GM11168 (cell line): ENCODE data around the gene TMEM123.

Experiments used
- in situ Hi-C: fragments of 300-500 bp; cut with MboI; formaldehyde crosslinking; loops from one replicate; pipeline ENCODE4 v1.12.0; 2022; ENCODE audit warnings: low sequenced_read_pairs; ENCODE audit not compliant: unreplicated experiment

TMEM123 gene, protein sequence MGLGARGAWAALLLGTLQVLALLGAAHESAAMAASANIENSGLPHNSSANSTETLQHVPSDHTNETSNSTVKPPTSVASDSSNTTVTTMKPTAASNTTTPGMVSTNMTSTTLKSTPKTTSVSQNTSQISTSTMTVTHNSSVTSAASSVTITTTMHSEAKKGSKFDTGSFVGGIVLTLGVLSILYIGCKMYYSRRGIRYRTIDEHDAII

DNA sequence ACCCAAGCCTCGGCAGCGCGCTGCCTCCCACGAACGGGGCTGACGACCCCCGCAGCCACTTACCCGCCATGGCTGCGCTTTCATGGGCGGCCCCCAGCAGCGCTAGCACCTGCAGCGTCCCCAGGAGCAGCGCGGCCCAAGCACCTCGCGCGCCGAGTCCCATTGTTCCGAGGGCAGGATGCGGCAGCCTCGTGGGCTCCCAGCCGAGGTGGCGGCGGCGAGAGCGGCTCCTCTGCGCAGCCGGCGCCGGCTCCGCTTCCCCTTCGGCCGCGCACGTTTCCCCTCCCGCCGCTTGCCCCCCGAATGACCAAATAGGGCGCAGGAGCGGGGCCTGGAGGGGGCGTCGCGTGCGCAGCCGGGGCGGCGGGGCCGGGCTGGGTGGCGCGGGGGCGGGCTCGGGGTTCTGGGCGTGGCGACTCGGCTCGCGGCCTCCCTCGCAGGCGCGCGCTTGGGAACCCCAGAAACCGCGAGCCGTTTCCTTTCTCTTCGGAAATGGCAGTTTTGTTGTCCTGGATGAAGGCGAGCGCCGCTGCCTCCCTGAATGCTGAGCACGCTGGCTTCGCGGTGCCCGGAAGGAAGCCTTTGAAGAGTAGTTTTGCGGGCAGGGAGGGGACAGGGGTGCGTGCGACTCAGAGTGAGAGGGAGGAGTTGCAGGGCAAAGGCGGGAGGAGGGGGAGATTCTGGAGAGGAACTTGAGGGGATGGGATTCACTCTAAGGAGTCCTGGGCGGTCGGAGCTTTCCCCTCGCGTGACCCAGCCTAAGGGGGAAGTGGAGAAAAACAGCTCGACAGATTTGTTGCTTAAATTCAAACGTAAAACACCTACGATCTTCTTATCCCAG lies at the start of gene TMEM123:
Gene TMEM123 (minus strand): TSS at position 305 of the 841 bp plus-strand sequence. CDS start 142 bp downstream, at position 163.
- in situ Hi-C loops, result no loop called here

DNA sequence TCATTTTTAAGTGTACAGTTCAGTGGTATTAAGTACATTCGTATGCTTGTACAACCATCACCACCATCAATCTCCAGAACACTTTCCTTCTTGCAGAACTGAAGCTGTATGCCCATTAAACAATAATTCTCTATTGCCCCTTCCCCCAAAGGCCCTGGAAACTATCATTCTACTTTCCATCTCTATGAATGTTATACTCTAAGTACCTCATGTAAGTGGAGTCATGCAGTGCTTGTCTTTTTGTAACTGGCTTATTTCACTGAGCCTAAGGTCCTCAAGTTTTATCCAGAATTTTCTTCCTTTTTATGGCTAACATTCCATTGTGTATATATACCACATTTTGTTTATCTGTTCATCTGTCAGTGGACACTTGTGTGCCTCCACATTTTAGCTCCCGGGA lies 48.3 kb upstream of the TMEM123 start:
- in situ Hi-C loops, result no loop called here

DNA sequence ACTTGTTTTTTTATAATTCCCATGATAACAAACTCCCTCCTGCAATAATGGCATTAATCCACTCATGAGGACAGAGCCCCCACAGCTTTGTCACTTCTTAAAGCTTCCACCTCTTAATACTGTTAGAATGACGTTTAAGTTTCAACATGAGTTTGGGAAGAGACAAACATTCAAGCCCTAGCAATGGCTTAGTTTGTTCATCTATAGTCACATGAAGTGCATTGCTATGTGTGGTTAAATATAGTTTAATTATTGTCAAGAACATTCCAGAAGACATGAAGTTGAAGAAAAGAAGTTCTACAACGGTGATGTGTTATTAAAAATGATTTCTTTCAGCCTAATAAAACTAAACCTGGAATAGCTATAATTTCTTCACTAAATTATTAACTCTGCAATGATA lies 47.4 kb upstream of the TMEM123 start:
- in situ Hi-C loops, result loop anchor here (5.0 kb wide), 1 partner anchor 98 kb away; no protein-coding TSS in a partner anchor

DNA sequence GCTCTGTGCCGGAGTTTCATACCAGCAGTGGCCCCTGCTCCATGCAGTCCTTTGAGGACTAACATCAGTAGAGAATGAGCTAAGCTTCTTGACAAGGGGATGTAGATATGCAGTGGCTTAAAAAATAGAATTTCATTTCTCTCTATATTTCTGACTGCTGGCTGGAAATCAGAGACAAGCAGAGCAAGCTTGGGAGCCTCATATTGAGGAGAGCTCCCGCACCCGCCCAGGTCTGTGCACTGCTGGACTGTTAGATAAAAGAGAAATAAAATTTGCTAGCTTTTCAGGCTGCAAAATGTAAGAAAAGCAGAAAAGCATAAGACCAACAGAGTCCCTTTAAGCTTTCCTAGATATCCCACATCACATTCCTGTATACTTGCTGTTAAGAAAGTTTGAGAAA lies 46.6 kb upstream of the TMEM123 start:
- in situ Hi-C loops, result loop anchor here (5.0 kb wide), 1 partner anchor 97 kb away; no protein-coding TSS in a partner anchor

DNA sequence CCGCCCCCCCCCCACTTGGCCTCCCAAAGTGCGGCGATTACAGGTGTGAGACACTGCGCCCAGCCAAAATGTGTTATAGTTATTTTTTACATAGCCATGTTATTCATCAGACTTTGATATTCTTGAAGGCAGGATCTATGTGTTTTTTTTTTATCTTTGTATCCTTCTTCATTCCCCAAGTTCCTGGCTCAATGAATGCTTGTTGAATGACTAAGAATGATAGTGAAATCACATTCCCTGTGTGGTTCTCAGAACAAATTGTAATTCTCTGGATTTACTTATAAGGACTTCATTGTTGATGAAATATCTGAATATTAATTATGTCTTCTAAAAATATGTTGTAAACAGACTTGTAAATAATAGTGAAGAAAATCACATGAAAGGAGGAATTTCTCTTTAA lies 44.5 kb upstream of the TMEM123 start:
- in situ Hi-C loops, result loop anchor here (5.0 kb wide), 1 partner anchor 95 kb away; no protein-coding TSS in a partner anchor

DNA sequence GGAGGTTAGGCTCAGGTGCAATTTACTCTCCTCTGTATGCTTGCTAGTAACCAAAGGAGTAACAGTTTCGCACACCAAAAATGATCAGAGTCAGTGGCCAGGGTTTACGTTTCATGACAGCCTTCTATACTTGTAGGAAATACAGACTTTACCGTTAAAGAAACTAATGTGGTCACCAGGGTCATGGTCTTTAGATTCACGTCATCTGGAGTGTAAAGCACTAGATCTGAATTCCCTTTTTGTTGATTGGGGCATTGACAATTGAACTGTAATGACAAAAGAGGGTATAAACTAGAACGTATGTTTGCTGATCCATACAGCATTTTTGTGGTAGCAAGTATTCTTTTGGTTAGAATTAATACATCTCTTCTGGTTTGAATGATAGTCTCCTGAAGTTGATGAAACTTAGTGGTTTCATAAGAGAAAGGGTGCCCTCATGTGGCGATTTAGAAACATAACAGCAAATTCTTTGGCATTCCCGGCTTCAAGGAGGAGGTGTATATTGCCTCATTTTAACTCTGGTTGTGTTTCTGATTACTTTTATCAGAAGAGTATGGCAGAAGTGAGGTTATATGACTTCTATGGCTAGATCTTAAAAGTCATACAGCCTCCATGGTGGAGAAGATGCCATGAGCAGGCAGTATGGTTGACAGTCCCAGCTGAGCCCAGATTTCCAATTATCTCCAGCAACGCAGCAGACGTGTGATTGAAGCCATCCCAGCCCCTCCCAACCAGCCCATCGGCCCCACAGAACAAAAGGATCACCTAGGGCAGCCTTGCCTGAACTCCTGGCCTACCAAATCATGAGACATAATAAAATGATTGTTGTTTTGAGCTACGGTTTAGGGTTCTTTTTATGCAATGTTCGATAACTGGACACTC lies 42.8 kb upstream of the TMEM123 start:
- in situ Hi-C loops, result loop anchor here (5.0 kb wide), 1 partner anchor 93 kb away; no protein-coding TSS in a partner anchor

DNA sequence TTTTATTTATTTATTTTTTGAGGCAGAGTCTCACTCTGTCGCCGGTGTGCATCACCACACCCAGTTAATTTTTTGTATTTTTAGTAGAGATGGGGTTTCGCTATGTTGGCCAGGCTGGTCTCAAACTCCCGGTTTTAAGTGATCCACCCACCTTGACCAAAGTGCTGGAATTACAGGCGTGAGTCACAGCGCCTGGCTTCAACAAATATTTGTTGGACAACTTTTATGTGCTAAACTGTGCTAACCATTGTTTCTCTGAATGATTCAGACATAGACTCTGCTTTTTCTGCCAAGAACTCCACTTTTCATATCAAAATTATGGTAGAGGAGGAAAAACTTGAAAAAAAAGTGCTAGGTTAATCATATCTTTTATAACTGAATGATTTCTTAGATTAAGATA lies 41.7 kb upstream of the TMEM123 start:
- in situ Hi-C loops, result no loop called here

DNA sequence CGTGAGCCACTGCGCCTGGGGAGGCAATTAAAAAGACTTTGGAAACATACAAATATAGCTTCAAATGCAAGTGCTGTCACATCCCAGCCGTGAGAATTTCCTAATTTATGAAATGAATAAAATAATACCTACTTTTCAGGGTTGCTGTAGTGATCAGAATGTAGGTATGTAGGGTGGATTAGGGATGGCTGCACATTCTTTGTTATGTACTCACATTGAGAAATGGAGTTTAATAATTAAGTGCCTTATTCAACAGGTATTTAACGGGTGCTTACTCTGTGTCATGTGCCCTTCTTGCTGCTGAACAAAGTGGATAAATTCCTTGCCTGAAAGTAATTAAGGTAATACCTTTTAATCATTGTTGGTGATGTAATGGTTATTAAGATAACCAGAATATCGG lies 41.0 kb upstream of the TMEM123 start:
- in situ Hi-C loops, result no loop called here

DNA sequence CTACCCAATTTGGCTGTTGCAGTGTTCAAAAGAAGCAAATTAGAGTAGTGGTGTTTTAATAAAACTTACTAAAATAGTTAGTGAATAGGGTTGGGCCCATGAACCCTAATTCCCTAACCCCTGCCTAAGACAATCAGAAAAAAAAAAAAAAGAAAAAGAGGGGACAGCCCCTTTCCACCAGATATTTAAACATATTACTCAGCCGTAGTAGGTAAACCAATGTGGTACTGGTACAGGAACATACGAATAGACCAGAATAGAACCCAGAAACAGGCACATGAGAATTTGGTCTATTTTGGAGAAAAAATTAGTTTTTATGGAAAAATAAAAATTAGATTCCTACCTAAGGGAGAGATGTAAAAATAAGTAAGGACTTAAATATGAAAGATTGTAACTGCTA lies 39.4 kb upstream of the TMEM123 start:
- in situ Hi-C loops, result no loop called here

DNA sequence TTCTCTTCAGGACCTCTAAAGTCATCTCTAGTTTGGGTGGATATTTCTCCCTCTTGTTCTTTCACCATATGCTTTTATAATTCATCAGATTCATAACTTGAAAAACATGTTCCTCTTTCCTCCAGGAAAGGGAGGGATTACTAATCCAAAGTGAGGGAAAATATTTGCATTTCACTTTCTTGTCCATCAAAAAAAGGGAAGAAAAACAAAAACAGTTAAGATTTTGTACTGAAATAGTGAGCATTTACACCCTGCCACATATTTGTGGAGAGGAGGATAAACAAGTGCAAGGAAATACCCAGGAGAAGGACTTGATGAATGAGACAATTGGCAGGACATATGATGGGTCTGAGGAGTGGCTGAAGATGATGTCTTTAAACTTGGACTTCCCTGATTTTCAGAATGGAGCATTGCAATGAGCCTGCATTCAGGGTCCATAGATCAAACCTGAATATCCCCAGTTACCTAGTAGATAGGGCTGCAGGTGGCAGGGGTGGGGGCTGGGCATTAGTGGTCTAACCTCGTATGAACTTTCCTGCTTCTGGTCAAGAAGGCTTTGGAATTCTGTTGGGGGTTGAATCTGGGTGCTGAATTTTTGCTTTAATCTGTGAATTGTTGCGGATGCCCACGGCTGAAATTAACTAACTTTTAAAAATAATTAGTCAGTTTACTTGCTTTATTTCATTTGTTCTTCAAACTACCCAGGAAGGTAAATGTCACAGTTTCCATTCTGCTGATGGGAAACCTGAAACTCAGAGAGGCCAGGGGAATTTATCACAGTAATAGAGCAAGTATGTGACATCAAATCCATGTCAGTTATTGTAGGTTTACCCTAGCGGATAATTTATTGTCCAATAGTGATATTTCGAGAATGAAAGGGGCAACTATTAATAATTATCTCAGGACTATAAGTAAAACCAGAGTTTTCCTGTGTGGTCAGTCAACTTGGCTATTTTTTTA lies 36.9 kb upstream of the TMEM123 start:
- in situ Hi-C loops, result no loop called here

DNA sequence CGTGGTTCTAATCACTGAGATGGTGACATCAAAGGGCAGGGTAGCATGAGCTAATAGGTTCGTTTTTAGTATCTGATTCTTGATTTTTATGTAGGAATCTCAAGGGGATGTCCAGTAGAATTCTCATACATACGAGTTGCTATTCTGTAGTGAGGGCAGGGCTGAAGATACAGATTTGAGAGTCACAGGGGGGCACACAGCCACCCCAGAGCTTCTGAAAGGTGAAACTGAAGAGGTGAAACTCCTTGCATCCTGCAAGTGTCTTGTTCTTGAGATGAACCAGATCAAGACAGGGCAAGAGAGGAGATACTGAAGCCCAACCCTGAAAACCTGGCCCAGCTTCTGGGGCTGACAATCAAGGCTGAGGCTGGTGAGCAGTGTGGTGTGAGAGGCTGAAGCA lies 35.6 kb upstream of the TMEM123 start:
- in situ Hi-C loops, result no loop called here

DNA sequence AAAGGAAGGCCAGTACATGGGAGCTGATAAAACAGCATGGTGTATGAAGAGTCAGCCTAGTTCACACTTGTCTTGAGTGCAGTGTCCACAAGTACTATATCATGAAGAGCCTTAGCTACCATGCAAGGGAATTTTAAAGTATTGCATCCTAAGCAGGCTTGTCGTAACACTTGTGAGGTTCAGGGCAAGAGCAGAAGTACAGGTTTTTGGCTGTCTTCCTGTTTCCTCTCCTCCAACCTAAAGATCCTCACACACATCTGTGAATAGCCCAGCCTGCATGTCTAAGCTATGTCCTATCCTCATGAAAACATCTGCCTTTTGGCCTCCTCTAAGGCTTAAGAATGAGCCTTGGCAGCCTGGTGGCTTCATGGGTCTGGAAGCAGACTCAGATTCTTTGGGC lies 34.6 kb upstream of the TMEM123 start:
- in situ Hi-C loops, result no loop called here

DNA sequence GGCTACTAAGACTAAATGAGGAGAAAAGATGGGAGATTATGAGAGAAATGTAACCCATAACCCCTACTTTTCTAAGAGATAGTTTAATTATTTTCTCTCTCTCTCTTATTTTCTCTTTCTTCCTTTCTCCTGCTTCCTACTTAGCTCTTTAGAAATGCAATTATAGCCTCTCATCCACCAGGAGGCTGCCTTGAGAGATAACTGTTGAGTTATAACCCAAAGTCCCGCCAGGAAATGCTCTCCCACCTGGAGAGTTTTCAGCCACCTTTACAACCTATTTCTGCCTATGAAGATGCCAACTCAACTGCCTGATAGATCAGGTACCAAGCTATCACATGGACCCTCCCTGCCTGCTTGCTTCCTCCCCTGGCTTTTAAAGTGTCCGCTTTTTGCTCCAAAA lies 34.0 kb upstream of the TMEM123 start:
- in situ Hi-C loops, result no loop called here

DNA sequence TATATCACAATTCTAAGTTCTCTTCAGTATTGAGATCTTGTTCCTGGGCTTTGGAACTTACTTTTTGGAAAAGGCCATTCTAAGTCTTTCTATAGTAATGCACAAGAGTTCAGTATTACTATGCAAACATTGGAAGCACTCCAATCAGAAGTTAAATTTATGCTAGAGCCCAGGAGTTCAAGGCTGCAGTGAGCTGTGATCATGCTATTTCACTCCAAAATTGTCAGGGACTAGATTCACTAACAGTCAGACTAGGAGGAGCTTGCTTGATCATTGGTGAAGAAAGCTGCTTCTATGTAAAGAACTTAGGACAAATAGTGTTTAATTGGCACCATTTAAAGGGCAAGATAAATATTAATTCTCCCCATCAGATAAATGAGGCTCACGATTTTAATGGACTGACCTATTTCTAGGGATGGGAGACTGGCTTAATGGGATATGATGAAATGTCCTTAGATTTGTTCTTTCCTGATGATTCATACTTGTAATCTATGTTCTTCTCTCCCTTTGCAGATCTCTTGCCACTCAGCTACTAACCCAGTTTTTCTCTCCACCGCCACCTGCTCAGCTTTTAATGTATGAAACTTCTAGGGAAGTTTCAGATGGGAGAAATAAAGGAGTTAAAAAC lies 32.6 kb upstream of the TMEM123 start:
- in situ Hi-C loops, result no loop called here

DNA sequence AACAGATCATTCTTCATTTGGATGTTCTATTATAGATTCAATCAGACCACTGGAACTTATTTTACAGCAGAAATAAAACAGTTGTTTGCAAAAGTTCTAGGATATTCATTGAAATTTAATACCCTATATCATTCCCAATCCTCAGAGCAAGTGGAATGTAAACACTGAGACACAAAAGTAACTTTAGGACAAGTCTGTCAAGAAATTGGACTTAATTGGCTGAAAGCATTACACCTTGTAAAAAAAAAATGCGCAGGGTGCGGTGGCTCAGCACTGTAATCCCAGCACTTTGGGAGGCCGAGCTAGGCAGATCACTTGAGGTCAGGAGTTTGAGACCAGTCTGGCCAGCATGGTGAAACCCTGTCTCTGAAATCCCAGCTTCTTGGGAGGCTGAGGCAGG lies 29.9 kb upstream of the TMEM123 start:
- in situ Hi-C loops, result no loop called here

DNA sequence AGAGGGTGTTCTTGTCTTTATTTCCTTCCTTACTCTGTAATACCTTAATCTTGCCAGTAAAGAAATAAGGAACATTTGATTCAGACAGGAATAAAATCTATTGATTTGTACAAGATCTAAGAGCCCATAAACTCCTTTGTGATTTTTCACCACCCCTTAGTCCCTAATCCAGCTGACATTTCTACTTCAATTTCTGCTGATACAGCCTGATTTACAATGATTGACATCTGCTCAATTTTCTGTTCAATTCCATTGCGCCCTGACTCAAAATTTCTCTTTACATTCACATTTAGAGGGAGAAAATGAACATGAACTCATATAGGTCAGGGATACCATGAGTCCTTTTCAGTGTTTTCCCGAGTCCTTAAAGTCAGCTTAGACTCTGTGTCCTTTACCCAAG lies 27.2 kb upstream of the TMEM123 start:
- in situ Hi-C loops, result no loop called here

DNA sequence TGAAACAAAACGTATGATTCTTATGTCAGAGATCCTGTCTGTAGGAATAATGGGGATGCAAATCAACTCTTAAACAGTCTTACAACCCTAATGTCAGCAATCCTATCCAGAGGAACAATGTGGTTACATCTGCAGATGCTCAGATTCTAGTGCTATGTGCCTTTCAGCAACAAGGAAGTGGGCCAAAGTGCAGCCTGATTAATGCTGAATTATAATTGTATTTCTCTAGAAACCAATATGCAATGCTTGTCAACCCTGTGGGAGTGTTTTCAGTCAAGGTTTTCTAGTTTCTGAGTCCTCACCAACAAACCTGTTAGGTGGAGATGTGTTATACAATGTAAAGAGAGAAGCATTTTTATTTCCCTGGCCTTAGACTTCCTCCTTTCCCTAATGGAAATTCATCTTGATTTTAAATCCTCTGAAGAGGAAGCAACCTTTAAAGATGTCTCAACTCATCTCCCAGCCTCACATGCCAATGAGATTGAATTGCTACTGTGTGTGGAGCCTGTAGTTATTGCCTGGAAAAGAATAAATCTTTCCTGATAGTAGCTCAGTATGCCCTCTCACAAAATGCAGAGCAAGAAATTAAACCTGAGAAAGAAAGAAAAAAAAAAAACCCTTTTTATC lies 26.2 kb upstream of the TMEM123 start:
- in situ Hi-C loops, result no loop called here

DNA sequence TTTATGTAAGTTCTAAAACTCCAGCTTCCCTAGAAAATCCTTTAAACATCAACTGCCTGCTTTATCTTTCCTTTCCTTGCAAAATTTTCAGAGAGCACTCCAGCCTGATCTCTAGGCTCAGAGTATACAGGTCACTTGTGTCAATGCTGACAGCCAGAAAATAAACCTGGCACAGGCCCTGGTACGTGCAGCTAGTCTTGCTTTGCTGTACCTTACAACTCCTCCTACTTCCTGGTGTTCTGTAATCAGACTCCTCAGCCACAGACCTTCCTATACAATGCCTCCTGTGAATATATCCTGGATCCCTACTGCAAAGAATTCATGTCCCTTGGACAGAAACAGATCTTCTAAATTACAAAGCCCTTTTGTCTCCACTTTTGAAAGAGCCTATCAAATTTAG lies 24.2 kb upstream of the TMEM123 start:
- in situ Hi-C loops, result no loop called here

DNA sequence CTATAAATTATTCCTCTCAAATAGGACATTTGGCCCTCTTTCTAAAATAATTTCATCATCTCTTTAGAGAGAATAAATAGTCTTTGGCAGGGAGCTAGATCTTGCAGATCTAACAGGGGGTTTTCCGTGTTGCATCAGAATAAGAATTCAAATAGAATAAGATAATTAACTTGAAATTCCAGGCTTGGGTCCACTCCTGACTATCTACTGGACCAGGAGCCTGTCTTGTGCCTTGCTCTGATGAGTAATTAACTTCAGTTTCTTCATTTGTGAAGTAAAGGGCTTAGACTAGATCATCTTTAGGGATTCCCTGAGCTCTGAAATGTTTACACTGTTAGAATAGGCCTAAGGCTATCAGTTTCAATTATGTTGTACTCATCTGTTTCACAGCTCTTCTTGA lies 23.5 kb upstream of the TMEM123 start:
- in situ Hi-C loops, result no loop called here
